C4-2B (cell line): Measurements from ENCODE around the gene FAM53B.

ENCODE experiments used
- H3K27ac ChIP-seq: fragments of 450-650 bp; 2 replicates; pipeline ENCODE4 v1.5.1; 2017
- CTCF ChIP-seq: fragments of 450-650 bp; conservative IDR thresholded peaks from 2 replicates; pipeline ENCODE4 v1.5.1; 2017; ENCODE audit warnings: mild to moderate bottlenecking
- ZFX ChIP-seq: fragments of 450-650 bp; IDR thresholded peaks from 2 replicates; pipeline ENCODE4 v1.6.1; 2017

Gene FAM53B

GRCh38 chr10:124606822-124607221 is 137.4 kb downstream of the FAM53B start:
- H3K27ac ChIP-seq, result no peak overlapping the region
- TF ChIP-seq ZFX (no peak), CTCF (no peak)

- H3K27ac ChIP-seq, result no peak overlapping the region
- no peak for TF ChIP-seq ZFX
- no peak for TF ChIP-seq CTCF
Measured at GRCh38 chr10:124605856-124606812, 138.0 kb downstream of the FAM53B start.

GRCh38 chr10:124605481-124605855 is 138.7 kb downstream of the FAM53B start:
- no peak for TF ChIP-seq CTCF
- TF ChIP-seq ZFX, result no peak
- H3K27ac ChIP-seq, result no peak overlapping the region

- TF ChIP-seq ZFX, result no peak
- no peak for TF ChIP-seq CTCF
- no peak overlapping the region for H3K27ac ChIP-seq
Measured at GRCh38 chr10:124605001-124605370, 139.2 kb downstream of the FAM53B start.

- TF ChIP-seq ZFX, result no peak
- no peak for TF ChIP-seq CTCF
- no peak overlapping the region for H3K27ac ChIP-seq
Measured at GRCh38 chr10:124604214-124605000, 139.8 kb downstream of the FAM53B start.

GRCh38 chr10:124603376-124604213 is 140.6 kb downstream of the FAM53B start:
- no peak for TF ChIP-seq CTCF
- no peak for TF ChIP-seq ZFX
- no peak overlapping the region for H3K27ac ChIP-seq
